DMS 273 treated with DMSO at 0.1 percent for 48 hours (cell line): Measurements from ENCODE around the gene DDAH1.

Experiments used
- DNase-seq: peaks from one replicate; lab custom pipeline; 2025; lab: John Stamatoyannopoulos, UW

The DDAH1 gene

GRCh38 chr1:85440612-85441011, 24.3 kb downstream of the DDAH1 start:
- DNase-seq, result no peak

GRCh38 chr1:85438353-85438752, 26.6 kb downstream of the DDAH1 start:
- DNase-seq, result no peak

GRCh38 chr1:85437139-85437538, 27.8 kb downstream of the DDAH1 start:
- no peak for DNase-seq

DNA sequence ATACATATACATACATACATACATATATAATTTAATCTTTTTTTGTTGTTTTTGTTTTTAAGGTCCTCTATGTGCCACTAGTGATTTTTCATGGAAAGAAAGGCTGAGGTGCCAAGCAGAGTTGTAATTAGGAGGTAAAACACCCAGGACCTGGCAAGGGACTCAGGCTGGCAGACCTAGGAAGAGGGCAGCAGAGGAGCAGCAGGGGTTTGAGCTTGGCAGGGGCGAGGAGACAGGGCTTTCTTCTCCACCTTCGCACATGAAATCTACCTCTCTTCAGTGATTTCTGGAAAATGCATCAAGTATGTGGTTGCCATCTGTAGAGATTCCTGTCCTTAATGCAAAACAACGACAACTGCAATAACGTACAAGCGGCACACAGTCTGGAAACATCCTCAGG, 31.9 kb downstream of the DDAH1 start:
- DNase-seq, result no peak

- DNase-seq, result peak; percentile 64
Observed at GRCh38 chr1:85428471-85429089, 36.4 kb downstream of the DDAH1 start.

- DNase-seq, result no peak
Observed at GRCh38 chr1:85427849-85428248, 37.1 kb downstream of the DDAH1 start.

- DNase-seq, result no peak
Observed at GRCh38 chr1:85427331-85427730, 37.6 kb downstream of the DDAH1 start.

GRCh38 chr1:85421179-85421578, 43.8 kb downstream of the DDAH1 start:
- no peak for DNase-seq

- no peak for DNase-seq
Observed at GRCh38 chr1:85420199-85420598, 44.8 kb downstream of the DDAH1 start.

GRCh38 chr1:85417876-85418275, 47.1 kb downstream of the DDAH1 start:
- no peak for DNase-seq

DNA sequence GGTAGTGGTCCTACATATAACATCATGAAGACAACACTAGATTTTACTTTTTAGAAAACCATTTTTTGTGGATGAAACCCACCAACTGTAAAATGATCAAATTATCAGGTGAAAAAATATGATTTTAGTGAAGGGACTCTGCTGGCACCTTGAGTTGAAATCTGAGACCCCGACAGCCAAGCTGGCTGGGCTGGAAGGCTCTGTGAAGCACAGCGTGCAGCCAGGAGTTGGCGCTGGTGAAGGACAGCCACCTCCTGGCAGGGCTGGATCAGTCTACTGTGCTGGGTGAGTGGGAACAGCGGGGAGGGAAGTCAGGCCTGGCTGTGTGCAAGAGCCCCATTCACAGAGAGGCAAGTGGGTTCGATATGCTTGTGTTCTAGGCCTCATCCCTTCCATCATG, 47.9 kb downstream of the DDAH1 start:
- no peak for DNase-seq

DNA sequence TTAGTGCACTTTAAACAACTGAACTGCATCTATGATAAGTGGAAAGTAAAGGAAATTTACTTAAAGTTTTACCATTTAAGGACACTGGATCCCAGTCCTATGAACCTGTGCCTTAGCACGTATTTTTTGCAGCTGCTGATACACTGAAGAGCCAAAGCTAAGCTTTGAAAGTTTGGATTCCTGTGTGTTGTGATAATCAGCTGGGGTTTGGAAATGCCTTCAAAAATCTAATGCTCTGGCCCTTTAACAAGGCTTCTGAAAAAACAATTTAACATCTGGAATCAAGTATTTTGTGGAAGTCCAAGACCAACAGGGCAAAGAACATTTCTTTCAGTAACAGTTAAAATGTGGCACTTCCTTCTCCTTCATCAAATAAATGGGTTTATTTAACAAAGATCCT, 51.8 kb downstream of the DDAH1 start:
- no peak for DNase-seq

- no peak for DNase-seq
Observed at GRCh38 chr1:85411567-85412305, 53.2 kb downstream of the DDAH1 start.

GRCh38 chr1:85409516-85409915, 55.4 kb downstream of the DDAH1 start:
- no peak for DNase-seq

GRCh38 chr1:85407746-85408377, 57.1 kb downstream of the DDAH1 start:
- no peak for DNase-seq

DNA sequence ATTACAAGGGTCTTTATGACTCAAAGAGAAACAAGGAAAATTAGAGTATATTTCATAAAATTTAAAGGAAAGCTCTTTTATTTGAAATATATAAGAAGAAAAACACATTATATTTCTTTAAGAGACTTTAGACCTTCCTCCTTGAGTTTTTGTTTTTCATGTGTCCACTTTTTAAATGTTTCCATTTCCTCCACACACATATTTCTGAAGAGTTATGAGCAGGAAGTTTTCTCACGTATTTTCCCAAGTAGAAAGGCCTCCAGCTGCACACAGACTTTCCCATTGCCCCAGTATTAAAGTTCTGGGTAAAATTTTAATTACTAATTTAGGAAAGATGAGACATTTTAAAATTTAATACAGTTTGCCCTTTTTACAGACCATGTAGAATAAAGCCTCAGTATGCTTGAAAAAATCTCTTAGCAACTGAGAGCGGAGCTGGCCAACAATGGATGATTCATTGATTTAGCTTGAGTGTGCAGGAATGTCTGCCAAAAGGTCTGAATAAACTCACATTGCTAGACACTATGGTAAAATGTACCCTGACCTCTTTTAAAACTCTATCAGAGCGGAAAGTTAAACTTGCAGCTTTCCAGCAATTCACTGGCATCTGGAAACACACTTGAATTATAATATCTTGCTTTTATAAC, 57.9 kb downstream of the DDAH1 start:
- no peak for DNase-seq

GRCh38 chr1:85406081-85406480, 58.9 kb downstream of the DDAH1 start:
- no peak for DNase-seq

DNA sequence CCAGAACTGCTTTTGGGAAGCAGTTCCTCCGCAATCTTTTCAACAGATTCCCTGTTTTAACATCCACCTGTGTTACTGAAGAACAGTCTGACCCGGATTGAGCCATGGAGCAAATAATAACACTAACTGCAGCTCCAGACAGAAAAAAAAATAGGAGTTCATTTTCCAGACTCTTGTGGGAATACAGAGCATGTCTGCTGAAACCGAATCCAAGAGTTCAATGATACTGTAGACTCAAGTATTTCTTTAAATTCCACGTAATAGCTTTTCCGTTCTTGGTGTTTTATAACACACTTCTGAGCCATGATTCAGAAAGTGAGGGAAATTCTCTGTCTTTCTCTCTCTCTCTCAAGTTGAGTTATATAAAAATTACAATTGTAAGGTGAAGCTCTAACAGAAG, 60.6 kb downstream of the DDAH1 start:
- DNase-seq, result no peak

DNA sequence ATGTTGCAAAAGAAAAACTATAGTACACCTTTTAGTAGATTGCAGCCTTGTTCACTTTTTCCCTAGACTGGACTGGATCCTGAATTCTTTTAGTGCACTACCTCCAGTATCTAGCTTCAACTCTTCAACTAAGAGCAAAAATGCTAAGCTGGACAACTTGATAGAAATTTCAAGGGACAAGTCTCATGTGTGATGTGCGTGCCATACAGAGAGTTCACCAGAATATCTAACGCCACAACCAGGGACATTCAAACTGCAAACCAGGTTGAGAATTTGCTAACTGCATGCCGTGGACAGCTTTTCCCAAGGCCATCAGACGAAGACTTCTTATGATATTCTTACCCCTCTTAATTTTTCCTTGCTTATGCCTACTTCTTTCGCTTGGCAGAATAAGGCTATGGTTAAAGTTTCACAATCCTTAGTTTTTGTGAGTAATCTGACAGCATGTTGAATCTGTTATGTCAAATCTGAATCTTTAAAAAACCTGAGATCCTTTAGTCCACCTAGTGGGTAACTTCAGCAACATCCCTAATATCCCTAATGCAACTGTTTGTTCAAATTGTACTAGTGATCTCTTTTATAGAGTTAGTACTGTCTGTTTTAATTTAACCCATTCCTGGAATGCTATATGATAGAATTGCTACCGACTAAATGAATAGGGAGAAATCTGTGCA, 66.4 kb downstream of the DDAH1 start:
- DNase-seq, result no peak

DNA sequence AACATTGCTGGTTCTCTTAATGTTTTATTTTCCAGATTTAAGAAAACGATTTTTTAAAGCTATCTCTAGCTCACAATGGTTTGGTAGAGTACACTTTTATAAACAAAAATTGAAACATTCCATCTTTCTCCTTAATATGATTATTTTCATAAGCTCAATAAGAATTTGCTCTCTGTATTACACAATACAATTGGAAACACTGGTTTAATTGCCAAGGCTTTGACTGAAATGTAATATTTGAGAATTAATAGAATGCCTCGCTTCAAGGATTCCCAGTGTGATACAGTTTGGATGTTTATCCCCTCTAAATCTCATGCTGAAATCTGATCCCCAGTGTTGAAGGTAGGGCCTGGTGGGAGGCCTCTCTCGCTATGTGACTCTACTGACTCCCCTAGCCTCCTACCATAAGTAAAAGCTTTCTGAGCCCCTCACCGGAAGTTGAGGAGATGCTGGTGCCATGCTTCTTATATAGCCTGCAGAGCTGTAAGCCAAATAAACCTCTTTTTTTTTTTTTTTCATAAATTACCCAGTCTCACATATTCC, 67.4 kb downstream of the DDAH1 start:
- DNase-seq, result no peak

- no peak for DNase-seq
Observed at GRCh38 chr1:85396194-85396593, 68.8 kb downstream of the DDAH1 start.

DNA sequence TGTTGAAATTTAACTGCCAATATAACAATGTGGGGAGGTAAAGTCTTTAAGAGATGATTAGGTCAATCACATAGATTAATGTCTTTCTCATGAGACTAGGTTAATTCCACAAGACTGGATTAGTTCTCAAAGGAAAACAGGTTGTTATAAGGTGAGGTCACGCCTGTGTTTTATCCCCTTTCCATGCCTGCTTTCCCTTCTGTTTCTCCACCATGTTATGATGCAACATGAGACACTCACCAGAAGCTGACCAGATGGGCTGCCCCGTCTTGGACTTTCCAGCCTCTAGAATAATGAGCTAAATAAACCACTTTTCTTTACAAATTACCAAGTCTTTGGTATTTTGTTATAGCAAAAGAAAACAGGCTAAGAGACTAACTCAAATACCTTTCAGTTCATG, 70.8 kb downstream of the DDAH1 start:
- peak; percentile 63 for DNase-seq
